GM20000 (cell line): Measurements from ENCODE around the gene TOR1AIP2.

Experiments used
- DNase-seq: peaks from one replicate; pipeline ENCODE4 v3.0.0; 2012; ENCODE audit warnings: low spot score
- TF ChIP-seq, protein P1 (sequence below): IDR thresholded peaks from 2 replicates; pipeline ENCODE4 v1.5.1; 2012; ENCODE audit warnings: mild to moderate bottlenecking, control low read depth; ENCODE audit errors: extremely low read depth, missing control alignments

The TOR1AIP2 gene

DNA sequence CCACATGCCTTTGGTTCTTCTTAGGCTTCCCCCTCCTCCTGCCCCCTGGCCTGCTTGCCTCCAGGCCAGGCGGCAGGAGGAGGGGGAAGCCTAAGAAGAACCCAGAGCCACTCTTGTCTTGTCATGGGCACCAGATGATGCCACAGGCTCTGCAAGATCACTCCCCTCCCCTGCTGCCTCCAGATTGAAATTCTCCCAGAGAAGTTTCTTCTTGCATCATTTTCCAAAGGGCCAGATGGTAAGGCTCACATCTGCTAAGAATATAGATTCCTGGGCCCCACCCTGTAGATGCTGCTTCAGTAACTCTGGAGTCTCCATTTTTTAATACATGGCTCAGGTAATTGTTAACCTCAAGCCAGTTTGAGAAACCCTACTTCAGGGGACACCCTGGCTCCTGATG lies 73.7 kb downstream of the TOR1AIP2 start:
- DNase-seq = no peak
- TF ChIP-seq, protein P1, sequence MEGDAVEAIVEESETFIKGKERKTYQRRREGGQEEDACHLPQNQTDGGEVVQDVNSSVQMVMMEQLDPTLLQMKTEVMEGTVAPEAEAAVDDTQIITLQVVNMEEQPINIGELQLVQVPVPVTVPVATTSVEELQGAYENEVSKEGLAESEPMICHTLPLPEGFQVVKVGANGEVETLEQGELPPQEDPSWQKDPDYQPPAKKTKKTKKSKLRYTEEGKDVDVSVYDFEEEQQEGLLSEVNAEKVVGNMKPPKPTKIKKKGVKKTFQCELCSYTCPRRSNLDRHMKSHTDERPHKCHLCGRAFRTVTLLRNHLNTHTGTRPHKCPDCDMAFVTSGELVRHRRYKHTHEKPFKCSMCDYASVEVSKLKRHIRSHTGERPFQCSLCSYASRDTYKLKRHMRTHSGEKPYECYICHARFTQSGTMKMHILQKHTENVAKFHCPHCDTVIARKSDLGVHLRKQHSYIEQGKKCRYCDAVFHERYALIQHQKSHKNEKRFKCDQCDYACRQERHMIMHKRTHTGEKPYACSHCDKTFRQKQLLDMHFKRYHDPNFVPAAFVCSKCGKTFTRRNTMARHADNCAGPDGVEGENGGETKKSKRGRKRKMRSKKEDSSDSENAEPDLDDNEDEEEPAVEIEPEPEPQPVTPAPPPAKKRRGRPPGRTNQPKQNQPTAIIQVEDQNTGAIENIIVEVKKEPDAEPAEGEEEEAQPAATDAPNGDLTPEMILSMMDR = no peak

GRCh38 chr1:179803104-179803503 lies 74.5 kb downstream of the TOR1AIP2 start:
- no peak for DNase-seq
- TF ChIP-seq, protein P1 = no peak

DNA sequence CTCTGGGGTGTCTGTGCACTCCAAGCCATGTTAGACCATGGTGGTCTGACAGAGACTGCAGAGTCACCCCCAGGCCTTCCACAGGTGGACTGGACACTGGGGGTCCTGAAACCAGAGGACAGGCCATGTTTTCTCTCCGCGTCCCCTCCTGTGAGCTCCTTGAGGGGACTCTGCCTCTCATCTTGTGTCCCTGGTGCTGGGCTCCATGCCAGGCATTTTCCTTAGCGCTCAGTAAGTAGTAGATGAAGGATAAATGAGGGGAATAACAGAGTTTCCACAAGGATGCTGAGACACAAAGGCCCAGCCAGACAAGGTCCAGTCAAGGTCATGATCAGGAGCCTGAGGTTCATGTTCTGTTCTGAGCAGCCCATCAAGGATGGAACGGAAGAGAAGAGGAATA lies 77.1 kb downstream of the TOR1AIP2 start:
- TF ChIP-seq, protein P1 = no peak
- DNase-seq = no peak

- TF ChIP-seq, protein P1 = no peak
- DNase-seq = no peak
These were observed 78.6 kb downstream of the TOR1AIP2 start for GRCh38 chr1:179798864-179799516.

- no peak for DNase-seq
- TF ChIP-seq, protein P1 = no peak
These were observed 79.3 kb downstream of the TOR1AIP2 start for GRCh38 chr1:179798213-179798863.

- DNase-seq = no peak
- TF ChIP-seq, protein P1 = no peak
These were observed 82.9 kb downstream of the TOR1AIP2 start for GRCh38 chr1:179794669-179795068.

DNA sequence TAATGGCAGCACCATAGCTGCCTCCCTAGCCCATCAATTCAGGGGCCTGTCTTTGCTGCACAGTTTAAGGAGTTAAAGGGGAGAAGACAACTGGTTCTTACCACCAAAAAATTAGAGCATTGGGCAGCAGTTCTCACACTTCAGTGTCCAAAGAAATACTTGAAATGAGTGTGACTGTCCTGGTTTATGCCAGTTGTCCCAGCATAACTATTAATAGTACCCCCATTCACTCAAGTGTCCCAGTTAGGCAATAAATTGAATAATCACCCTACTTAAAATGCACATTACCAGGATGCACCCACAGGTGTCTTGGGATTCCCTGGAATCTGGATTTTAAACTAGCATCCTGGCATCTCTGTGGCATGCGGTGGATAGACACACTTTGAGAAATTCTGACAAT lies 83.5 kb downstream of the TOR1AIP2 start:
- TF ChIP-seq, protein P1 = no peak
- DNase-seq = no peak
